OCI-LY1 (cell line): Measurements from ENCODE around the gene THEM5.
"Not testable (repeated sequence)": the region's sequence is repeated elsewhere in the genome, so short reads cannot be mapped to it uniquely, and the experiment has no call there.

Experiments
- EZH2 ChIP-seq: fragments of 200-600 bp; sonication (generic), shearing (Covaris generic); IDR thresholded peaks from 2 replicates; pipeline ENCODE4 v1.8.0; 2017; ENCODE audit warnings: borderline replicate concordance, mixed run types, mild to moderate bottlenecking, antibody characterized with exemption, low read length, moderate library complexity, mixed read lengths
- TF ChIP-seq, protein P1 (sequence below): fragments of 200-600 bp; sonication (generic), shearing (Covaris generic); IDR thresholded peaks from 2 replicates; pipeline ENCODE4 v1.5.1; 2017; ENCODE audit warnings: mild to moderate bottlenecking, antibody characterized with exemption, low read length, moderate library complexity, mixed read lengths

GRCh38 chr1:151884445-151884844, 30.9 kb upstream of the THEM5 start:
- TF ChIP-seq, protein P1, sequence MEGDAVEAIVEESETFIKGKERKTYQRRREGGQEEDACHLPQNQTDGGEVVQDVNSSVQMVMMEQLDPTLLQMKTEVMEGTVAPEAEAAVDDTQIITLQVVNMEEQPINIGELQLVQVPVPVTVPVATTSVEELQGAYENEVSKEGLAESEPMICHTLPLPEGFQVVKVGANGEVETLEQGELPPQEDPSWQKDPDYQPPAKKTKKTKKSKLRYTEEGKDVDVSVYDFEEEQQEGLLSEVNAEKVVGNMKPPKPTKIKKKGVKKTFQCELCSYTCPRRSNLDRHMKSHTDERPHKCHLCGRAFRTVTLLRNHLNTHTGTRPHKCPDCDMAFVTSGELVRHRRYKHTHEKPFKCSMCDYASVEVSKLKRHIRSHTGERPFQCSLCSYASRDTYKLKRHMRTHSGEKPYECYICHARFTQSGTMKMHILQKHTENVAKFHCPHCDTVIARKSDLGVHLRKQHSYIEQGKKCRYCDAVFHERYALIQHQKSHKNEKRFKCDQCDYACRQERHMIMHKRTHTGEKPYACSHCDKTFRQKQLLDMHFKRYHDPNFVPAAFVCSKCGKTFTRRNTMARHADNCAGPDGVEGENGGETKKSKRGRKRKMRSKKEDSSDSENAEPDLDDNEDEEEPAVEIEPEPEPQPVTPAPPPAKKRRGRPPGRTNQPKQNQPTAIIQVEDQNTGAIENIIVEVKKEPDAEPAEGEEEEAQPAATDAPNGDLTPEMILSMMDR = not testable (repeated sequence)
- not testable (repeated sequence) for TF ChIP-seq EZH2
